ENCODE results near the gene LGALS14.

The LGALS14 gene

GRCh38 chr19:39752390-39752789, 48.1 kb downstream of the LGALS14 start:
- DNase-seq, result no peak

- no peak for DNase-seq
These were observed 48.5 kb downstream of the LGALS14 start for GRCh38 chr19:39752795-39753194.

DNA sequence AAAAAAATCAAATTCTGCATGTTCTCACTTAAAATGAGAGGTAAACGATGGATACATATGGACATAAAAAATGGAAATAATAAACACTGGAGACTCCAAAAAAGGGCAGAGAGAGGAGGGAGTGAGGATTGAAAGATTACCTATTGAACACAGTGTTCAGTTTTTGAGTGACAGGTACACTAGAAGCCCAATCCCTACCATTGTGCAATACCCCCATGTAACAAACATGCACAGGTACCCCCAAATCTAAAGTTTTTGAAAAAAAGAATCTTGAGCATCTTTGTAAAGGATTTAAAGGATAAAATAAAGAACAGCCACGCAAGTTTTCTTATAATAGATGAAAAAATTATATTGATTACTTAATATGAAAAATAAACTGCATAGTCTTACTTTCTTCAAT, 50.3 kb downstream of the LGALS14 start:
- DNase-seq, result no peak

DNA sequence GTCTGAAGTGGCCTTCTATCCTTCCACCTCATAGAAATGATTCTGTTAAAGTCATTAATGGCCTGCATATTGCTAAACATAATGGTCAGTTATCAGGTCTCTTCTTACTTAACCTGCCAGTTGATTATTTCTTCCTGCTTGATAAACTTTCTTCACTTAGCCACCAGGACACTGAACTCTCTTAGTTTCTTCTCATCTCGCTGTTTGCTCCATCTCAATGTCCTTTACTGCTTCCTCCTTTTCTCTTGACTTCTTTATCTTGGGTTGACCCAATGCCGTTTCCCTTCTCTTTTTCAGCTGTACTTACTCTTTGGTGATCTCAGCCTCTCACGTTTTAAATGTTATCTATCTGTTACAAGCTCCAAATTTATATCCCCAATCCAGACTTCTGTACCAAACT, 50.7 kb downstream of the LGALS14 start:
- DNase-seq, result no peak
